AG09309 (cell line): Measurements from ENCODE around the gene CXorf38.
"Not testable (repeated sequence)": the region's sequence is repeated elsewhere in the genome, so short reads cannot be mapped to it uniquely, and the experiment has no call there.

Source experiments
- DNase-seq: peaks from one replicate; pipeline ENCODE4 v3.0.0-alpha.2; 2010; ENCODE audit warnings: low read depth
- H3K4me3 ChIP-seq: 2 replicates; pipeline ENCODE4 v1.5.1; 2011; ENCODE audit warnings: mild to moderate bottlenecking, low read depth, low read length, moderate library complexity; ENCODE audit not compliant: control insufficient read depth
- TF ChIP-seq, protein P1 (sequence below): IDR thresholded peaks from 2 replicates; pipeline ENCODE4 v1.5.1; 2011; ENCODE audit warnings: mild to moderate bottlenecking, low read depth, low read length, inconsistent platforms; ENCODE audit not compliant: insufficient read depth, control insufficient read depth; ENCODE audit errors: missing control alignments

The CXorf38 gene

DNA sequence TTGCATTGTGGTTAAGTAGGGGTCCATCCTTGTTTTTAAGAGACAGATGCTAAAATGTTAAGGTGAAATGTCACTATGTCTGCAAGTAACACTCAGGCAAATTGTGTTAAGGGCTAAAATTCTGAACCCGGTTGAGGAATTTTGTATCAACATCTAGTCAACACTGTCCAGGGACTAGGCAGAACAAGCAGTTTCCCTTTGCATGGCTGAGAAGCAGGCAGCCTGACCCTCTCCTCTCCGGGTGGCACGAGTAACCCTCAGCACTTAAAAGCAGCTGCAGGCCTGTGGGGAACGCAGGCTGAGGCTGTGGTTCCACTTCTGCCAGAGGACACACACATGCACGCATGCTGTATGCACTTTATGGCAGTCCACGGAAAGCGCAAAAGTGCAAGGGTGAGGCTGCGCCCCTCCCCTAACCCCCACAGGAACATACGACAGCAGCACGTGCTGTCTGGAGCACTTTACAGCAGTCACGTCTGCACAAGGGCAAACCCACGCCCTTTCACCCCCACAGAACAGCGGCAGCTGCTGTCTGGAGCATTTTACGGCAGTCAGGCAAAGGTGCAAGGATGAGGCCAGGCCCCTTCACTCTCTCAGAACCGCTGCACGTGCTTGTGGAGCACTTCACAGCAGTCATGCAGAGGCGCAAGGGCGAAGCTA lies 24.8 kb downstream of the CXorf38 start:
- no peak for DNase-seq
- no peak overlapping the region for H3K4me3 ChIP-seq
- TF ChIP-seq, protein P1, sequence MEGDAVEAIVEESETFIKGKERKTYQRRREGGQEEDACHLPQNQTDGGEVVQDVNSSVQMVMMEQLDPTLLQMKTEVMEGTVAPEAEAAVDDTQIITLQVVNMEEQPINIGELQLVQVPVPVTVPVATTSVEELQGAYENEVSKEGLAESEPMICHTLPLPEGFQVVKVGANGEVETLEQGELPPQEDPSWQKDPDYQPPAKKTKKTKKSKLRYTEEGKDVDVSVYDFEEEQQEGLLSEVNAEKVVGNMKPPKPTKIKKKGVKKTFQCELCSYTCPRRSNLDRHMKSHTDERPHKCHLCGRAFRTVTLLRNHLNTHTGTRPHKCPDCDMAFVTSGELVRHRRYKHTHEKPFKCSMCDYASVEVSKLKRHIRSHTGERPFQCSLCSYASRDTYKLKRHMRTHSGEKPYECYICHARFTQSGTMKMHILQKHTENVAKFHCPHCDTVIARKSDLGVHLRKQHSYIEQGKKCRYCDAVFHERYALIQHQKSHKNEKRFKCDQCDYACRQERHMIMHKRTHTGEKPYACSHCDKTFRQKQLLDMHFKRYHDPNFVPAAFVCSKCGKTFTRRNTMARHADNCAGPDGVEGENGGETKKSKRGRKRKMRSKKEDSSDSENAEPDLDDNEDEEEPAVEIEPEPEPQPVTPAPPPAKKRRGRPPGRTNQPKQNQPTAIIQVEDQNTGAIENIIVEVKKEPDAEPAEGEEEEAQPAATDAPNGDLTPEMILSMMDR = no peak

DNA sequence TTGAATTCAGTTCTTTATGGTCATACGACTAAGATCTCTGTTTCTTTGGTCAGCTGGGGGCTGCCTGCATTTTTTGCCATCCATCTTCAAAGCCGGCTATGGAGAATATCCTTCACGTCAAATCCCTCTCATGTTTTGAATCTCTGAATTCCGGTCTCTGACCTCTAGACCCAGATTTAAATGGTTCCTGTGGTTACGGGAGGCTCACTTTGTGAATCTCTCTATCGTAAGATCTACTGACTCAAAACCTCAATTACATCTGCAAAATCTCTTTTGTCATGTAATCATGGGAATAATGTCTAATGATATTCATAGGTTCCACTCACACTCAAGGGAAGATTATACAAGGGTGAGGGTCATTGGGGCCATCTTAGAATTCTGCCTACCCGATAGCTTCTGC lies 29.8 kb downstream of the CXorf38 start:
- DNase-seq = no peak
- H3K4me3 ChIP-seq = no peak overlapping the region
- TF ChIP-seq, protein P1 = no peak

DNA sequence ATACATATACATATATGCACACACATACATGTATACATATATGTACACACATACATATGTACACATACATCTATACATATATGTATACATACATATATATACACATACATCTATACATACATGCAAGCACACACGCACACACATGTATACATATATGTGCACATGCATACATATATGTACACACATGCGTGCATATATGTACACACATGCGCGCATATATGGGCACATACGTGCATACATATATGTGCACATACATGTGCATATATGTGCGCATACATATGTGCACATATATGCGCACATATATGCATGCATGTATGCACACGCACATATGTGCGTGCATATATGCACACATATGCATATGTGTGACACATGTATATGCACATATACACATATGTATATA lies 31.4 kb downstream of the CXorf38 start:
- no peak overlapping the region for H3K4me3 ChIP-seq
- TF ChIP-seq, protein P1 = no peak
- no peak for DNase-seq

DNA sequence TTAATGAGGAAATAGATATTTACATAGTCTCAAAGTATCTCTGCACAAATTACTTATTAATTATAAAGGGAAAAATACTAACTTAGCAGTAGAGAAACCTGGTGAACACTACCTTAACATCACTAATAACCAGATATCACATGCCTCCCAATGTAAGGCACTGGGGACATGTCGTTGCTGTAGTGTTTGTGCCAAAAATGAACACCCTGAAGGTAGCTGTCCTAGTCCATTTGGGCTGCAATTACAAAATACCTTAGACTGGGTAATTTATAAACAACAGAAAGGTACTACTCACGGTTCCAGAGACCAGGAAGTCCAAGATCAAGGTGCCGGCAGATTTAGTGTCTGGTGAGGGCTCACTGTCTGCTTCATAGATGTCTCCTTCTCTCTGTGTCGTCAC lies 34.9 kb downstream of the CXorf38 start:
- no peak overlapping the region for H3K4me3 ChIP-seq
- DNase-seq = no peak
- TF ChIP-seq, protein P1 = no peak

DNA sequence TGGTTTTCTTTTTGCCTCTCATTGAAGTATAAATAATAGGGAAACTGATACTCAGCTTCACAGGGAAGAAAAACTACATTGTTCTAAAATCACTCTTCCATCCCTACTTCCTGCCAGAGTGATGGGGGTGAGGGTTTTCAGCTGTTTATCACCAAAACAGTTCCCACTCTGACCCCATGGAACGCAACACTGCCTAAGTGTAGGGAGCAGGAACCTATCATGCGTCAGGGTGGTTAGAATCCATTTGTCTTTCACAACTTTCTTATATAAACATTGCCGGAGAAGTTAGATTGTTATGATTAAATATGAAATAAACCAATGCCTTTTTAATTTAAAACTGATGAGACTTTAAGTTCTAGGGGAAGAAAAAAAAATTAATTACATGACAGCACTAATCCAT lies 40.0 kb downstream of the CXorf38 start:
- TF ChIP-seq, protein P1 = no peak
- no peak for DNase-seq

DNA sequence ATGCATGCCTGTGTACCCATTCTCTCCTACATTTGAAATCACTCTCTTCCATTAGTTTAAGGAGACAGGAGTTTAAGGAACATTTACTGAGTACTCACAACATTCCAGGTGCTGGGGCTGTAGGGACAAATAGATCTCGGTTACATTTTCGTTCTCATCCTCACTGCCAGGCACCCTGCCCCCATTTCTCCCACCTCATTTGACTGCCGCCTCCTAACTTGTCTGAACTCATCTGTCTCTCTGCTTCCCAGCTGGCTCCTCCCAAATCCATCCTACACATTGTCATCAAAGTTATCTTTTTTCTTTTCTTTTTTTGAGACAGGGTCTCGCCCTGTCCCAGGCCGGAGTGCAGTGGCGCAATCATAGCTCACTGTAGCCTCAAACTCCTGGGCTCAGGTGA lies 43.9 kb downstream of the CXorf38 start:
- no peak for DNase-seq

More for the DNA sequence above, 40.0 kb downstream of the CXorf38 start:
- H3K4me3 ChIP-seq = no peak overlapping the region

DNA sequence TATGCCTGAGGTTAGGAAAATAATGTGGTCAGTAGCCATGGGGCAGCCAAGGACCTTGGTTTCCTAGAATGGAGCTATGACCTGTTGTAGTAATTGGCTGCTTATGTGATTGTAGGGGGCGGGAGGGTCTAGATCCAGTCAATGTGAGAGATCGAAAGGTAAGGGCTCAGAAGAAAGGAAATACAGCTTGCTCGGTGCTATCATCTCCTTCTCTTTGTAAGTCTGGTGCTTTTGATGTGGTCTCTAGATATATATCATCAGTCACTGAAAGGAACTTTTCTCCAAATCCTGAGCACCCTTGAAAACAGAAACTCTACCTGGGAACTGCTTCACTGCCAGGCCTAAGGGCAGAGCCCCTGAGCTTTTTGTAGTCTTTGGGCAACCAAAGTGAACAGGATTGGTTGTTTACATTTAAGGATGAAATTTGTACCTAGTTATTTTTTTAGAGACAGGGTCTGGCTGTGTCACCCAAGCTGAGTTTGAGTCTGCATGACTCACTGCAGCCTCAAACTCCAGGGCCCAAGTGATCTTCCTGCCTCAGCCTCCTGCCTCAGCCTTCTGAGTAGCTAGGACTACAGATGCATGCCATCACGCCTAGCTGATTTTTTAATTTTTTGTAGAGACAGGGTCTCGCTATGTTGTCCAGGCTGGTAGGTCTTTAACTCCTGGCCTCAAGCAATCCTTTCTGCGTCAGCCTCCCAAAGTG lies 57.6 kb downstream of the CXorf38 start:
- not testable (repeated sequence) for H3K4me3 ChIP-seq, DNase-seq

More for the DNA sequence above, 43.9 kb downstream of the CXorf38 start:
- TF ChIP-seq, protein P1 = no peak
- H3K4me3 ChIP-seq = no peak overlapping the region

DNA sequence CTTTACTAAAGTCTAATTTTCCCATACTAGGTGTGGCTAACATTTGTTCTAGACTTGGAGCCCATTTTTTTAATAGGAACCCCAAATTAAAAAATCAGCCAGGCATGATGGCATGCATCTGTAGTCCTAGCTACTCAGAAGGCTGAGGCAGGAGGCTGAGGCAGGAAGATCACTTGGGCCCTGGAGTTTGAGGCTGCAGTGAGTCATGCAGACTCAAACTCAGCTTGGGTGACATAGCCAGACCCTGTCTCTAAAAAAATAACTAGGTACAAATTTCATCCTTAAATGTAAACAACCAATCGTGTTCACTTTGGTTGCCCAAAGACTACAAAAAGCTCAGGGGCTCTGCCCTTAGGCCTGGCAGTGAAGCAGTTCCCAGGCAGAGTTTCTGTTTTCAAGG lies 59.7 kb downstream of the CXorf38 start:
- not testable (repeated sequence) for DNase-seq, H3K4me3 ChIP-seq
